OCI-LY3 (cell line): ENCODE data around the gene H1-8.

Experiments
- H2AFZ ChIP-seq: fragments of 200-600, 300-600 bp; shearing (Covaris generic); 2 replicates; pipeline ENCODE4 v1.6.0; 2014; ENCODE audit warnings: antibody characterized with exemption, low read depth, low read length
- H3K27ac ChIP-seq: fragments of 200-600, 300-600 bp; sonication (generic); 2 replicates; pipeline ENCODE4 v1.5.1; 2014; ENCODE audit warnings: mild to moderate bottlenecking, low read length, moderate library complexity, mixed read lengths
- H3K27me3 ChIP-seq: fragments of 200-600, 300-600 bp; sonication (generic); 2 replicates; pipeline ENCODE4 v1.6.1; 2014; ENCODE audit warnings: low read depth, low read length, mixed read lengths
- H3K36me3 ChIP-seq: fragments of 200-600, 300-600 bp; sonication (generic); replicated peaks from 2 replicates; pipeline ENCODE3; 2014; ENCODE audit warnings: low read depth, low read length, mixed read lengths
- H3K4me1 ChIP-seq: fragments of 300-600, 200-600 bp; sonication (generic); 2 replicates; pipeline ENCODE4 v1.6.1; 2014; ENCODE audit warnings: low read length, mixed read lengths
- H3K4me2 ChIP-seq: fragments of 200-600, 300-600 bp; sonication (generic); 2 replicates; pipeline ENCODE4 v1.6.1; 2014; ENCODE audit warnings: low read length, mixed read lengths
- H3K4me3 ChIP-seq: fragments of 300-600, 200-600 bp; sonication (generic); 2 replicates; pipeline ENCODE4 v1.5.1; 2014; ENCODE audit warnings: antibody characterized with exemption, mild to moderate bottlenecking, low read length, moderate library complexity
- H3K79me2 ChIP-seq: fragments of 300-600, 200-600 bp; shearing (Covaris generic); 2 replicates; pipeline ENCODE4 v1.6.1; 2014; ENCODE audit warnings: mild to moderate bottlenecking, low read length, mixed read lengths
- H3K9ac ChIP-seq: fragments of 300-600, 200-600 bp; shearing (Covaris generic); 2 replicates; pipeline ENCODE4 v1.6.0; 2014; ENCODE audit warnings: mild to moderate bottlenecking, low read length, moderate library complexity
- H3K9me3 ChIP-seq: fragments of 200-600, 300-600 bp; shearing (Covaris generic); 2 replicates; pipeline ENCODE4 v1.6.1; 2014; ENCODE audit warnings: low read length, mixed read lengths; ENCODE audit not compliant: insufficient read depth
- H4K20me1 ChIP-seq: fragments of 200-600, 300-600 bp; sonication (generic); 2 replicates; pipeline ENCODE4 v1.6.1; 2016; ENCODE audit warnings: low read length, mixed read lengths; ENCODE audit not compliant: insufficient read depth
- EZH2phosphoT487 ChIP-seq: fragments of 200-600 bp; shearing (Covaris generic); IDR thresholded peaks from 2 replicates; pipeline ENCODE4 v1.6.1; 2018; ENCODE audit warnings: antibody characterized with exemption, mixed run types, low read depth
- TF ChIP-seq, protein P1 (sequence below): fragments of 200-600, 300-600 bp; sonication (generic); IDR thresholded peaks from 2 replicates; pipeline ENCODE4 v1.5.1; 2014; ENCODE audit warnings: antibody characterized with exemption, low read length, low read depth

The H1-8 gene

DNA sequence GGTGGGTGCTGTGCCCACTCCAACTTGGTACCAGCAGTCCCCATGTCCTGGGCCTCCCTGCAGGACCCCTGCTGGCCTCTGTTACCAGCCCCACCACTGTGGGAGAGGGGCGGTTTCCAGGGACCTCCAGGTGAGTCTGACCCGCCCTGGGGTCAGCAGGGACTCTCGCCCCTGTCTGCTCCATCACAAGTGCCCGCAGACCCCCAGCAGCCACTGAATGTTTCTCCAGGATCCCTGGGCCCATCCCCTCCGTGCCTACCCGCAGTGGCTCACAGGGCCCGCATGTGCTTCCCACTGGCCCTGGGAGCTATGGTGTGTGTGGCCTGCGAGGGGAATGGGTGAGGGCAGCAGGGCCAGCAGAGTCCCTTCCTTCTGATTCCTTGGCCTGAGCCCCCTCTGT, 24.4 kb upstream of the H1-8 start:
- no peaks in the 10 kb centered on the region for H3K36me3 ChIP-seq

DNA sequence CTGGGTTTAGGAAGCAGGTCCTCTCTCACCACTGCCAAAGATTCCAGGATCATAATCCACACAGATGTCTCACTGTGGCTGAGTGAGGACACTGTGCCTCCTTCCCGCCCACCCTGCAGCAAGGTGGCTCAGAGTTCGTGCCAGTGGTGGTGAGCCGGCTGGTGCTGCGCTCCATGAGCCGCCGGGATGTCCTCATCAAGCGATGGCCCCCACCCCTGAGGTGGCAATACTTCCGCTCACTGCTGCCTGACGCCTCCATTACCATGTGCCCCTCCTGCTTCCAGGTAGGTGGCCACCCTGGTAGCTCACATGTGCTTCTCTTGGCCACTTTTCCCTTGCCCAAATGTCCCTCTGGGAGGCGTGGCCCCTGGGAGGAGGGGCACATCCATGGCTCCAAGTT, 23.5 kb upstream of the H1-8 start:
- TF ChIP-seq, protein P1, sequence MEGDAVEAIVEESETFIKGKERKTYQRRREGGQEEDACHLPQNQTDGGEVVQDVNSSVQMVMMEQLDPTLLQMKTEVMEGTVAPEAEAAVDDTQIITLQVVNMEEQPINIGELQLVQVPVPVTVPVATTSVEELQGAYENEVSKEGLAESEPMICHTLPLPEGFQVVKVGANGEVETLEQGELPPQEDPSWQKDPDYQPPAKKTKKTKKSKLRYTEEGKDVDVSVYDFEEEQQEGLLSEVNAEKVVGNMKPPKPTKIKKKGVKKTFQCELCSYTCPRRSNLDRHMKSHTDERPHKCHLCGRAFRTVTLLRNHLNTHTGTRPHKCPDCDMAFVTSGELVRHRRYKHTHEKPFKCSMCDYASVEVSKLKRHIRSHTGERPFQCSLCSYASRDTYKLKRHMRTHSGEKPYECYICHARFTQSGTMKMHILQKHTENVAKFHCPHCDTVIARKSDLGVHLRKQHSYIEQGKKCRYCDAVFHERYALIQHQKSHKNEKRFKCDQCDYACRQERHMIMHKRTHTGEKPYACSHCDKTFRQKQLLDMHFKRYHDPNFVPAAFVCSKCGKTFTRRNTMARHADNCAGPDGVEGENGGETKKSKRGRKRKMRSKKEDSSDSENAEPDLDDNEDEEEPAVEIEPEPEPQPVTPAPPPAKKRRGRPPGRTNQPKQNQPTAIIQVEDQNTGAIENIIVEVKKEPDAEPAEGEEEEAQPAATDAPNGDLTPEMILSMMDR: no peak
- TF ChIP-seq EZH2phosphoT487: no peak
- H3K4me1 ChIP-seq: peaks cover 8% of the 10 kb centered on the region; the same call in 1 of the 2 replicates
- no peak overlapping the region for H3K27ac ChIP-seq
- H4K20me1 ChIP-seq: no peaks in the 10 kb centered on the region
- no peak overlapping the region for H3K4me3 ChIP-seq
- no peaks in the 10 kb centered on the region for H3K79me2 ChIP-seq
- no peak overlapping the region for H3K4me2 ChIP-seq
- no peaks in the 10 kb centered on the region for H3K36me3 ChIP-seq
- H3K9ac ChIP-seq: no peak overlapping the region
- no peaks in the 10 kb centered on the region for H3K9me3 ChIP-seq
- H2AFZ ChIP-seq: no peak overlapping the region
- H3K27me3 ChIP-seq: no peaks in the 10 kb centered on the region

More for the DNA sequence above, 24.4 kb upstream of the H1-8 start:
- H3K9me3 ChIP-seq: no peaks in the 10 kb centered on the region
- H3K27ac ChIP-seq: no peak overlapping the region
- H3K79me2 ChIP-seq: no peaks in the 10 kb centered on the region
- H3K27me3 ChIP-seq: no peaks in the 10 kb centered on the region
- no peak overlapping the region for H3K9ac ChIP-seq
- no peaks in the 10 kb centered on the region for H4K20me1 ChIP-seq
- H2AFZ ChIP-seq: no peak overlapping the region
- H3K4me2 ChIP-seq: no peak overlapping the region
- H3K4me1 ChIP-seq: peaks cover 6% of the 10 kb centered on the region; the same call in 1 of the 2 replicates
- TF ChIP-seq EZH2phosphoT487: no peak
- TF ChIP-seq, protein P1: no peak
- no peak overlapping the region for H3K4me3 ChIP-seq

DNA sequence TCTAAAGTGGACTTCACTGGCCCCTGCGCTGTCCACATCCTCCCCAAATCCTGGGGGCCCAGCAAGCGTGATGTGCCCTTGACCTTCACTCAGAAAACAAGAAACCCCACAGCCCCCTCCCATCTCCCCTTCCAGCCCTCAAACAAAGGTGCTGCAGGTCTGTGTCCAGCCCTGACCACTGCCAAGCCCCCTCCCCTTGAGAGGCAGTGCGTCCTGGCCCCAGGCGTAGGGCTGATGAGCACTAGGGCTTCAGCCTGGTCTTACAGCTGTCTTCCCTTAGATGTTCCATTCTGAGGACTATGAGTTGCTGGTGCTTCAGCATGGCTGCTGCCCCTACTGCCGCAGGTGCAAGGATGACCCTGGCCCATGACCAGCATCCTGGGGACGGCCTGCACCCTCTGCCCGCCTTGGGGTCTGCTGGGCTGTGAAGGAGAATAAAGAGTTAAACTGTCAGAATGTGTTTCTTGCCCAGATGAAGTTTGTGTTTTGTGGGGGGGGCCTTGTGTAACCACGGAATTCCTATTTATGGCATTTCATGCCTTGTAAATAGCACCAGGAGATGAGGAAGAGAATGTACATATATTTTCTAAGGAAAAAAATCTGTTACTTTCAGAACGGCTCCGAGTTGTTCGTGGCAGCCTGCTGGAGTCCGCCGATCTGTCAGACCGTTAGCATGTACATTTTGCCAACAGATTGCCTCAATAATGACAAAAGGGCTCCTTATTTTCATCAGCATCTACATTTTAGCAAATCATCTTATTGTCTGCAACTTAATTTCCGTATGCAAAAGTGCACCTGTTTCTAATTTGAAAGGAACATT, 22.9 kb upstream of the H1-8 start:
- Histone ChIP-seq H3K27ac (no peak overlapping the region), H3K79me2 (no peaks in the 10 kb centered on the region), H3K27me3 (no peaks in the 10 kb centered on the region), H3K9me3 (no peaks in the 10 kb centered on the region), H3K36me3 (no peaks in the 10 kb centered on the region), H3K4me3 (no peak overlapping the region), H3K4me1 (peaks cover 9% of the 10 kb centered on the region; the same call in 1 of the 2 replicates), H3K9ac (no peak overlapping the region), H3K4me2 (no peak overlapping the region), H4K20me1 (no peaks in the 10 kb centered on the region), H2AFZ (no peak overlapping the region)
- TF ChIP-seq EZH2phosphoT487: no peak
- TF ChIP-seq, protein P1: no peak

DNA sequence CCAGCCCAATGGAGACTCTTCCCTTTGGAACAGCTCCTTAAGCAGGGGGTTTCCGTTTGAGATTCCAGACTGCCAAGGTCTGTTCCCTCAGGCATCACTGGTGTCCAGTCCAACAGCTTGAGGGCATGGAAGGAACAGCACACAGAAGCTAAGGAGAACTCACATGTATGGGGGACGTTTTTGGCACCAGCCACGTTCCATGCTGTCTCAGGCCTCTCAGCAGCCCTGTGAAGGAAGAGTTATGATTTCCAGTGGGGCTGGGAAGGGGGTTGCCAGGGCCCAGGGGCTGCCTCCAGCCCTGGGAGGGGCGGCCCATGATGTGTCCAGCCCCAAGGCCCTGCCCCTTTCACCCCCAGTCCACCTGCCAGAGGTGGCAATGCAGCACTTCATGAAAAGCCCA, 22.0 kb upstream of the H1-8 start:
- Histone ChIP-seq H3K36me3 (no peaks in the 10 kb centered on the region), H3K27ac (no peak overlapping the region), H3K27me3 (no peaks in the 10 kb centered on the region), H3K9me3 (no peaks in the 10 kb centered on the region), H3K4me1 (peaks cover 18% of the 10 kb centered on the region), H3K79me2 (no peaks in the 10 kb centered on the region), H3K4me3 (no peak overlapping the region), H3K4me2 (no peak overlapping the region), H2AFZ (no peak overlapping the region), H3K9ac (no peak overlapping the region), H4K20me1 (no peaks in the 10 kb centered on the region)
- TF ChIP-seq EZH2phosphoT487: no peak
